HFFc6 (cell line): ENCODE measurements around the gene SCAPER. TPM values are rescaled to one million over a fixed set of nuclear protein-coding genes. Genes with fewer than 3 reads are reported as not detected.
"Not testable (repeated sequence)": the region's sequence is repeated elsewhere in the genome, so short reads cannot be mapped to it uniquely, and the experiment has no call there.

Experiments
- DNase-seq: peaks from one replicate; pipeline ENCODE4 v3.0.0-alpha.2; 2018
- H3K27ac Mint-ChIP-seq: 2 replicates; pipeline ENCODE4 v1.8.0; 2020; ENCODE audit warnings: mild to moderate bottlenecking, mixed read lengths
- H3K27me3 Mint-ChIP-seq: 2 replicates; pipeline ENCODE4 v1.8.0; 2021; ENCODE audit warnings: mild to moderate bottlenecking, moderate library complexity, mixed read lengths; ENCODE audit not compliant: insufficient read depth
- H3K36me3 Mint-ChIP-seq: 2 replicates; pipeline ENCODE4 v1.8.0; 2021; ENCODE audit warnings: low read depth, mixed read lengths
- H3K4me1 Mint-ChIP-seq: 2 replicates; pipeline ENCODE4 v1.8.0; 2020; ENCODE audit warnings: low read depth, mixed read lengths
- H3K4me3 Mint-ChIP-seq: 2 replicates; pipeline ENCODE4 v1.8.0; 2020; ENCODE audit warnings: mild to moderate bottlenecking, moderate library complexity, mixed read lengths
- H3K9me3 Mint-ChIP-seq: 2 replicates; pipeline ENCODE4 v1.8.0; 2020; ENCODE audit warnings: mild to moderate bottlenecking, mixed read lengths
- total RNA-seq, 6 experiments: library from RNA; stranded (reverse); fragmentation: NEBNext Ultra II Directional; extraction: Animal tissue kit (Norgen Biotek cat#: 25700); gene quantifications; 2 replicates in 1 of 6; 3 replicates in 5 of 6; pipeline ENCODE4 v1.2.3, GENCODE V29; 2021
- TF ChIP-seq, protein P1 (sequence below): fragments of 200-600 bp; sonication (generic); IDR thresholded peaks from 2 replicates; pipeline ENCODE4 v1.5.0; 2021; ENCODE audit warnings: antibody characterized with exemption, mild to moderate bottlenecking

Gene SCAPER
- total RNA-seq, 6 experiments from 2014 or later: 6.9 to 10.1 (median 8.1) TPM

DNA sequence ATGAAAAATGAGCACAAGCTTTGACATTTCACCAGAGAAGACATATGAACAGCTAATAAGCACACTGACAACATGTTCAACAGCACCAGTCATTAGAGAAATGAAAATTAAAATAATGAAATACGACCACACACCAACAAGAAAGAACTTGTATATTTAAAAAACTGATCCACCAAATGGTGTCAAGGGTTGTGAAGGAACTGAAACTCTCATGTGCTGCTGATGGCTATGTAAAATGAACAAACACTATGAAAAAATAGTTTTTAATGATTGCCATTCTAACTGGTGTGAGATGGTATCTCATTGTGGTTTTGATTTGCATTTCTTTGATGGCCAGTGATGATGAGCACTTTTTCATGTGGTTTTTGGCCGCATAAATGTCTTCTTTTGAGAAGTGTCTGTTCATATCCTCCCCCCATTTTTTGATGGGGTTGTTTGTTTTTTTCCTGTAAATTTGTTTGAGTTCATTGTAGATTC lies 193.8 kb downstream of the SCAPER start:
- TF ChIP-seq, protein P1, sequence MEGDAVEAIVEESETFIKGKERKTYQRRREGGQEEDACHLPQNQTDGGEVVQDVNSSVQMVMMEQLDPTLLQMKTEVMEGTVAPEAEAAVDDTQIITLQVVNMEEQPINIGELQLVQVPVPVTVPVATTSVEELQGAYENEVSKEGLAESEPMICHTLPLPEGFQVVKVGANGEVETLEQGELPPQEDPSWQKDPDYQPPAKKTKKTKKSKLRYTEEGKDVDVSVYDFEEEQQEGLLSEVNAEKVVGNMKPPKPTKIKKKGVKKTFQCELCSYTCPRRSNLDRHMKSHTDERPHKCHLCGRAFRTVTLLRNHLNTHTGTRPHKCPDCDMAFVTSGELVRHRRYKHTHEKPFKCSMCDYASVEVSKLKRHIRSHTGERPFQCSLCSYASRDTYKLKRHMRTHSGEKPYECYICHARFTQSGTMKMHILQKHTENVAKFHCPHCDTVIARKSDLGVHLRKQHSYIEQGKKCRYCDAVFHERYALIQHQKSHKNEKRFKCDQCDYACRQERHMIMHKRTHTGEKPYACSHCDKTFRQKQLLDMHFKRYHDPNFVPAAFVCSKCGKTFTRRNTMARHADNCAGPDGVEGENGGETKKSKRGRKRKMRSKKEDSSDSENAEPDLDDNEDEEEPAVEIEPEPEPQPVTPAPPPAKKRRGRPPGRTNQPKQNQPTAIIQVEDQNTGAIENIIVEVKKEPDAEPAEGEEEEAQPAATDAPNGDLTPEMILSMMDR: no peak
- H3K9me3 Mint-ChIP-seq: peaks cover 7% of the 10 kb centered on the region
- no peaks in the 10 kb centered on the region for H3K27me3 Mint-ChIP-seq
- peaks cover 12% of the 10 kb centered on the region for H3K36me3 Mint-ChIP-seq
- H3K4me1 Mint-ChIP-seq: peaks cover 5% of the 10 kb centered on the region
- H3K27ac Mint-ChIP-seq: no peak overlapping the region
- no peak overlapping the region for H3K4me3 Mint-ChIP-seq
- no peak for DNase-seq

DNA sequence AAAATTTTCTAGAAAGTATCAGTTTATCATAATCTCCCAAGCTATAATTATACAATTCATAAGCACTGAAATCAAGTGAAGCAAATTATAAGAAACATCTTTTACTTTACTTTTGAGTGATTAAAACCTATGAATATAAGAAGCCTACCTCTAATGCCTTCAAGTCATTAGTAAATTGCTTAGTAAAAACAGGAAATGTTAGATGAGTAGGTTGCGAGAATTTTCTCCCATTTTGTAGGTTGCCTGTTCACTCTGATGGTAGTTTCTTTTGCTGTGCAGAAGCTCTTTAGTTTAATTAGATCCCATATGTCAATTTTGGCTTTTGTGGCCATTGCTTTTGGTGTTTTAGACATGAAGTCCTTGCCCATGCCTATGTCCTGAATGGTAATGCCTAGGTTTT lies 201.1 kb downstream of the SCAPER start:
- H3K27me3 Mint-ChIP-seq, DNase-seq, H3K9me3 Mint-ChIP-seq, H3K4me3 Mint-ChIP-seq, H3K27ac Mint-ChIP-seq, H3K4me1 Mint-ChIP-seq, H3K36me3 Mint-ChIP-seq: not testable (repeated sequence)

DNA sequence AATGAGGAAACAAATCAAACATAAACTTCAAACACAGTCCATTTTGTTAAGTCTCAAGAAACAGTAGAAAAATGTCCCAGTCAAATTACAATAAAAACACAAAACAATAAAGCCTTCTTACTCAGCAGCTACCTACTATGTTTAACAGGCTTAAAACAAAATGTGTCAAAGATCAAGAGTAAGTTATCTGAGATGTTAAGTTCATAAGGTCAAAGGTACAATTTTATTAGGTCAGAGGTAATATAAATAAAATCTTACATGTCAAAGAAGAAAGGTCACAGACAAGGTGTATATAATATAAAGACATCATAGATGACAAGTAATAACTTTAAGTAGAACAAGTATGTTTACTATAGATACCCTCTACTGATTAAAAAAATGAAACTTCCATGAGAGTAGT lies 208.3 kb downstream of the SCAPER start:
- H3K36me3 Mint-ChIP-seq: no peaks in the 10 kb centered on the region
- H3K27me3 Mint-ChIP-seq: no peaks in the 10 kb centered on the region
- no peaks in the 10 kb centered on the region for H3K9me3 Mint-ChIP-seq
- no peaks in the 10 kb centered on the region for H3K4me1 Mint-ChIP-seq
- H3K4me3 Mint-ChIP-seq: no peak overlapping the region
- no peak overlapping the region for H3K27ac Mint-ChIP-seq
- TF ChIP-seq, protein P1: no peak
- no peak for DNase-seq

DNA sequence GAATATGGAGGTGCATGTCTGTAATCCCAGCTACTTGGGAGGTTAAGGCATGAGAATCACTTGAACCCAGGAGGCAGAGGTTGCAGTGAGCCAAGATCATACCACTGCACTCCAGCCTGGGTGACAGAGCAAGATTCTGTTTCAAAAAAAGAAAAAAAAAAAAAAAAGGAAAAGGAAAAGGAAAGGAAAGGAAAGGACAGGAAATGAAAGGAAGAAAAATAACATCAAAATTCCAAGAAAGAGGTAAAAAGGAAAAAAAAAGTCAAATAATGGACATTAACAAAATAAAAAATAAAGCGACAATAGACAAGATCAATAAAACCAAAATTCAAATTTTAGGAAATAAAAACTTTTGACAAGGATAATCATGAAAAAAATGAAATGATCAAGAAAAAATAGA lies 212.6 kb downstream of the SCAPER start:
- not testable (repeated sequence) for H3K4me3 Mint-ChIP-seq, H3K9me3 Mint-ChIP-seq, H3K36me3 Mint-ChIP-seq, H3K27me3 Mint-ChIP-seq, H3K27ac Mint-ChIP-seq, H3K4me1 Mint-ChIP-seq, DNase-seq

DNA sequence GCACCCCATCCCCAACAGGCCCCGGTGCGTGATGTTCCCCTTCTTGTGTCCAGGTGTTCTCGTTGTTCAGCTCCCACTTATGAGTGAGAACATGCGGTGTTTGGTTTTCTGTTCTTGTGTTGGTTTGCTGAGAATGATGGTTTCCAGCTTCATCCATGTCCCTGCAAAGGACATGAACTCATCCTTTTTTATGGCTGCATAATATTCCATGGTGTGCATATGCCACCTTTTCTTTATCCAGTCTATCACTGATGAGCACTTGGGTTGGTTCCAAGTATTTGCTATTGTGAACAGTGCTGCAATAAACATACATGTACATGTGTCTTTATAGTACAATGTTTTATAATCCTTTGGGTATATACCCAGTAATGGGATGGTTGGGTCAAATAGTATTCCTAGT lies 217.5 kb downstream of the SCAPER start:
- DNase-seq, H3K4me1 Mint-ChIP-seq, H3K27ac Mint-ChIP-seq, H3K9me3 Mint-ChIP-seq, H3K4me3 Mint-ChIP-seq, H3K27me3 Mint-ChIP-seq, H3K36me3 Mint-ChIP-seq: not testable (repeated sequence)

DNA sequence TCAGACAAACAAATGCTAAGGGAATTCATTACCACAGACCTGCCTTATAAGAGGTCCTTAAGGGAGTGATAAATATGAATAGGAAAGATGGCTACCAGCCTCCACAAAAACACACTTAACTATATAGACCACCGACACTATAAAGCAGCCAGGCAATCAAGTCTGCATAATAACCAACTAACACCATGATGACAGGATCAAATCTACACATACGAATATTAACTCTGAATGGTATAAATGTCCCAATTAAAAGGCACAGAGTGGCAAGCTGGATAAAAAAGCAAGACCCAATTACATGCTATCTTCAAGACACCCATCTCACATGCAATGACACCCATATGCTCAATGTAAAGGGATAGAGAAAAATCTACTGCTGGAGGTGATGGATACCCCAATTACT lies 221.1 kb downstream of the SCAPER start:
- no peaks in the 10 kb centered on the region for H3K9me3 Mint-ChIP-seq
- DNase-seq: no peak
- no peak overlapping the region for H3K4me3 Mint-ChIP-seq
- peaks cover 5% of the 10 kb centered on the region; the same call in 1 of the 2 replicates for H3K36me3 Mint-ChIP-seq
- H3K27ac Mint-ChIP-seq: no peak overlapping the region
- TF ChIP-seq, protein P1: no peak
- peaks cover 1% of the 10 kb centered on the region for H3K4me1 Mint-ChIP-seq
- H3K27me3 Mint-ChIP-seq: no peaks in the 10 kb centered on the region; the same call in 1 of the 2 replicates

DNA sequence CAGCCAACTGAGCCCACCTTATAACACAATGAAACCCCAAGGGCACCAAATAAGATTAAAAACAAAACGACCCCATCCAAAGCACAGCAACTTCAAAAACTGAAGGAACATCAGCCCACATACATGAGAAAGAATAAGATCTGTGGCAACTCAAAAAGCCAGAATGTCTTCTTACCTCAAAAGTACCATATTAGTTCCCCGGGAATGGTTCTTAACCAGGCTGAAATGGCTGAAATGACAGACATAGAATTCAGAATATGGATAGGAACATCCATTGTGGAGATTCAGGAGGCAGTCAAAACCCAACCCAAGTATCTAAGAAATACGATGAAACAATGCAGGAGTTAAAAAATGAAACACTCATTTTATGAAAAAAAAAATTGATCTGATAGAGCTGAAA lies 222.3 kb downstream of the SCAPER start:
- no peak for DNase-seq
- H3K9me3 Mint-ChIP-seq: no peaks in the 10 kb centered on the region
- TF ChIP-seq, protein P1: no peak
- H3K4me3 Mint-ChIP-seq: no peak overlapping the region
- H3K27ac Mint-ChIP-seq: no peak overlapping the region
- no peaks in the 10 kb centered on the region; the same call in 1 of the 2 replicates for H3K27me3 Mint-ChIP-seq
- peaks cover 12% of the 10 kb centered on the region for H3K4me1 Mint-ChIP-seq
- peaks cover under 1% of the 10 kb centered on the region; the same call in 1 of the 2 replicates for H3K36me3 Mint-ChIP-seq
